ENCODE measurements around the gene IQSEC3. TPM values are rescaled to one million over a fixed set of nuclear protein-coding genes. Genes with fewer than 3 reads are reported as not detected.

IQSEC3 gene
- total RNA-seq, 1 experiment from 2014 or later: 1.7 TPM

DNA sequence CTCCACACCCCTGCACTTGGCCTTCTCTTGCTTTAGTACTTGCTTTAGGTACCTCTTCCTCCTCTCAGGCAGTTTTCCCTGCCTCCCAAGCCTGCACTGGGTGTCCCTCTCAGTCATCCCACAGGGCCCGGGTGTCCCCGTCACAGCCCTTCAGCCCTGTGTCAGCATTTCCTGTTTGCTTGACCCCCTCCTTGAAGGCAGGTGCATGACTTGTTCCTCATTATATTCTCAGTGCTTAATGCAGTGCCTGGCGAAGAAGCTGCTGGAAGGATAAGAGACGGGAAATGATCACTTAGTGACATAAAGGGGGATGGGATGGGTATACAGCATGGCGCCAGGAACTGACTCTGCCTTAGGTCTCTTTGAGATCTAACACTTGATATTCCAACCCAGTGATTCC, 61.5 kb downstream of the IQSEC3 start (continued):
- TF ChIP-seq, protein P1, sequence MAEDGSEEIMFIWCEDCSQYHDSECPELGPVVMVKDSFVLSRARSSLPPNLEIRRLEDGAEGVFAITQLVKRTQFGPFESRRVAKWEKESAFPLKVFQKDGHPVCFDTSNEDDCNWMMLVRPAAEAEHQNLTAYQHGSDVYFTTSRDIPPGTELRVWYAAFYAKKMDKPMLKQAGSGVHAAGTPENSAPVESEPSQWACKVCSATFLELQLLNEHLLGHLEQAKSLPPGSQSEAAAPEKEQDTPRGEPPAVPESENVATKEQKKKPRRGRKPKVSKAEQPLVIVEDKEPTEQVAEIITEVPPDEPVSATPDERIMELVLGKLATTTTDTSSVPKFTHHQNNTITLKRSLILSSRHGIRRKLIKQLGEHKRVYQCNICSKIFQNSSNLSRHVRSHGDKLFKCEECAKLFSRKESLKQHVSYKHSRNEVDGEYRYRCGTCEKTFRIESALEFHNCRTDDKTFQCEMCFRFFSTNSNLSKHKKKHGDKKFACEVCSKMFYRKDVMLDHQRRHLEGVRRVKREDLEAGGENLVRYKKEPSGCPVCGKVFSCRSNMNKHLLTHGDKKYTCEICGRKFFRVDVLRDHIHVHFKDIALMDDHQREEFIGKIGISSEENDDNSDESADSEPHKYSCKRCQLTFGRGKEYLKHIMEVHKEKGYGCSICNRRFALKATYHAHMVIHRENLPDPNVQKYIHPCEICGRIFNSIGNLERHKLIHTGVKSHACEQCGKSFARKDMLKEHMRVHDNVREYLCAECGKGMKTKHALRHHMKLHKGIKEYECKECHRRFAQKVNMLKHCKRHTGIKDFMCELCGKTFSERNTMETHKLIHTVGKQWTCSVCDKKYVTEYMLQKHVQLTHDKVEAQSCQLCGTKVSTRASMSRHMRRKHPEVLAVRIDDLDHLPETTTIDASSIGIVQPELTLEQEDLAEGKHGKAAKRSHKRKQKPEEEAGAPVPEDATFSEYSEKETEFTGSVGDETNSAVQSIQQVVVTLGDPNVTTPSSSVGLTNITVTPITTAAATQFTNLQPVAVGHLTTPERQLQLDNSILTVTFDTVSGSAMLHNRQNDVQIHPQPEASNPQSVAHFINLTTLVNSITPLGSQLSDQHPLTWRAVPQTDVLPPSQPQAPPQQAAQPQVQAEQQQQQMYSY (CRISPR knock-in tag; IDR thresholded peaks at IDR 0.05): no peak
- TF ChIP-seq TEAD4 (CRISPR knock-in tag; IDR thresholded peaks at IDR 0.05) (no peak), GRHL2 (CRISPR knock-in tag; IDR thresholded peaks at IDR 0.05; ENCODE audit: insufficient replicate concordance, severe bottlenecking) (no peak), ZNF416 (CRISPR knock-in tag; IDR thresholded peaks at IDR 0.05) (no peak)

DNA sequence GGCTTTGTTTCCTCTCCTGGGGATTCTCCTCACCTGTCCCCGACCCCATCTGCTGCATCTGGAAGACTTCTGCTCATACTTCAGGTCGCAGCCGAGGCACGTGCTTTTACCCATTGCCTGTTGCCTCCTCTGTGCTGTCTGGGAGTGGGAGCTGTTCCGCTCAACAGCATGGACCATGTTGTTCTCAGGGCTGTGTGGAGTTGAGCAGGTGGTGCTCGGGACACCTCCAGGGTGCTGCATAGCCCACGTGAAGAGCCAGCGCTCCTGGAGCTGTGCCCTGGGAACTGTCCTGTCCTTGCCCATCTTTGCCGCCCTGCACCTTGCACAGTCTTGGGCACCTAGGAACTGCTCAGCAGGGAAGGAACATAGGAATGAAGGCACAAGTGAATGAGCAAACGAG, 62.4 kb downstream of the IQSEC3 start:
- H3K4me1 Mint-ChIP-seq: peaks cover 8% of the 10 kb centered on the region; the same call in 1 of the 2 replicates

More for the DNA sequence above, 62.4 kb downstream of the IQSEC3 start:
- Mint-ChIP-seq H3K27ac (no peak overlapping the region), H3K36me3 (no peaks in the 10 kb centered on the region), H3K9me3 (no peaks in the 10 kb centered on the region), H3K4me3 (no peak overlapping the region), H3K27me3 (ENCODE audit: low read depth) (no peaks in the 10 kb centered on the region; the same call in 1 of the 2 replicates)
- no peak for TF ChIP-seq JUN (CRISPR knock-in tag; IDR thresholded peaks at IDR 0.05)
- no peak for TF ChIP-seq ETV6 (CRISPR knock-in tag; IDR thresholded peaks at IDR 0.05)
- no peak for TF ChIP-seq RORB (CRISPR knock-in tag; IDR thresholded peaks at IDR 0.05)
- TF ChIP-seq CREB1 (CRISPR knock-in tag; IDR thresholded peaks at IDR 0.05): no peak
- TF ChIP-seq CBFB (CRISPR knock-in tag; IDR thresholded peaks at IDR 0.05; ENCODE audit: low read depth): no peak
- TF ChIP-seq ZNF396 (CRISPR knock-in tag; IDR thresholded peaks at IDR 0.05; ENCODE audit: borderline replicate concordance): no peak
- TF ChIP-seq KAT7 (CRISPR knock-in tag; IDR thresholded peaks at IDR 0.05; ENCODE audit: borderline replicate concordance): no peak
- TF ChIP-seq, protein P2, sequence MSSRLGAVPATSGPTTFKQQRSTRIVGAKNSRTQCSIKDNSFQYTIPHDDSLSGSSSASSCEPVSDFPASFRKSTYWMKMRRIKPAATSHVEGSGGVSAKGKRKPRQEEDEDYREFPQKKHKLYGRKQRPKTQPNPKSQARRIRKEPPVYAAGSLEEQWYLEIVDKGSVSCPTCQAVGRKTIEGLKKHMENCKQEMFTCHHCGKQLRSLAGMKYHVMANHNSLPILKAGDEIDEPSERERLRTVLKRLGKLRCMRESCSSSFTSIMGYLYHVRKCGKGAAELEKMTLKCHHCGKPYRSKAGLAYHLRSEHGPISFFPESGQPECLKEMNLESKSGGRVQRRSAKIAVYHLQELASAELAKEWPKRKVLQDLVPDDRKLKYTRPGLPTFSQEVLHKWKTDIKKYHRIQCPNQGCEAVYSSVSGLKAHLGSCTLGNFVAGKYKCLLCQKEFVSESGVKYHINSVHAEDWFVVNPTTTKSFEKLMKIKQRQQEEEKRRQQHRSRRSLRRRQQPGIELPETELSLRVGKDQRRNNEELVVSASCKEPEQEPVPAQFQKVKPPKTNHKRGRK (CRISPR knock-in tag; IDR thresholded peaks at IDR 0.05; ENCODE audit: borderline replicate concordance): no peak
- no peak for TF ChIP-seq NFYB (CRISPR knock-in tag; conservative IDR thresholded peaks at IDR 0.05; ENCODE audit: low read depth)
- no peak for TF ChIP-seq ELF4 (CRISPR knock-in tag; IDR thresholded peaks at IDR 0.05; ENCODE audit: low read depth)
- TF ChIP-seq SMAD3 (CRISPR knock-in tag; IDR thresholded peaks at IDR 0.05; ENCODE audit: borderline replicate concordance): no peak
- TF ChIP-seq, protein P3, sequence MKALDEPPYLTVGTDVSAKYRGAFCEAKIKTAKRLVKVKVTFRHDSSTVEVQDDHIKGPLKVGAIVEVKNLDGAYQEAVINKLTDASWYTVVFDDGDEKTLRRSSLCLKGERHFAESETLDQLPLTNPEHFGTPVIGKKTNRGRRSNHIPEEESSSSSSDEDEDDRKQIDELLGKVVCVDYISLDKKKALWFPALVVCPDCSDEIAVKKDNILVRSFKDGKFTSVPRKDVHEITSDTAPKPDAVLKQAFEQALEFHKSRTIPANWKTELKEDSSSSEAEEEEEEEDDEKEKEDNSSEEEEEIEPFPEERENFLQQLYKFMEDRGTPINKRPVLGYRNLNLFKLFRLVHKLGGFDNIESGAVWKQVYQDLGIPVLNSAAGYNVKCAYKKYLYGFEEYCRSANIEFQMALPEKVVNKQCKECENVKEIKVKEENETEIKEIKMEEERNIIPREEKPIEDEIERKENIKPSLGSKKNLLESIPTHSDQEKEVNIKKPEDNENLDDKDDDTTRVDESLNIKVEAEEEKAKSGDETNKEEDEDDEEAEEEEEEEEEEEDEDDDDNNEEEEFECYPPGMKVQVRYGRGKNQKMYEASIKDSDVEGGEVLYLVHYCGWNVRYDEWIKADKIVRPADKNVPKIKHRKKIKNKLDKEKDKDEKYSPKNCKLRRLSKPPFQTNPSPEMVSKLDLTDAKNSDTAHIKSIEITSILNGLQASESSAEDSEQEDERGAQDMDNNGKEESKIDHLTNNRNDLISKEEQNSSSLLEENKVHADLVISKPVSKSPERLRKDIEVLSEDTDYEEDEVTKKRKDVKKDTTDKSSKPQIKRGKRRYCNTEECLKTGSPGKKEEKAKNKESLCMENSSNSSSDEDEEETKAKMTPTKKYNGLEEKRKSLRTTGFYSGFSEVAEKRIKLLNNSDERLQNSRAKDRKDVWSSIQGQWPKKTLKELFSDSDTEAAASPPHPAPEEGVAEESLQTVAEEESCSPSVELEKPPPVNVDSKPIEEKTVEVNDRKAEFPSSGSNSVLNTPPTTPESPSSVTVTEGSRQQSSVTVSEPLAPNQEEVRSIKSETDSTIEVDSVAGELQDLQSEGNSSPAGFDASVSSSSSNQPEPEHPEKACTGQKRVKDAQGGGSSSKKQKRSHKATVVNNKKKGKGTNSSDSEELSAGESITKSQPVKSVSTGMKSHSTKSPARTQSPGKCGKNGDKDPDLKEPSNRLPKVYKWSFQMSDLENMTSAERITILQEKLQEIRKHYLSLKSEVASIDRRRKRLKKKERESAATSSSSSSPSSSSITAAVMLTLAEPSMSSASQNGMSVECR (CRISPR knock-in tag; IDR thresholded peaks at IDR 0.05; ENCODE audit: borderline replicate concordance): no peak
- TF ChIP-seq, protein P4, sequence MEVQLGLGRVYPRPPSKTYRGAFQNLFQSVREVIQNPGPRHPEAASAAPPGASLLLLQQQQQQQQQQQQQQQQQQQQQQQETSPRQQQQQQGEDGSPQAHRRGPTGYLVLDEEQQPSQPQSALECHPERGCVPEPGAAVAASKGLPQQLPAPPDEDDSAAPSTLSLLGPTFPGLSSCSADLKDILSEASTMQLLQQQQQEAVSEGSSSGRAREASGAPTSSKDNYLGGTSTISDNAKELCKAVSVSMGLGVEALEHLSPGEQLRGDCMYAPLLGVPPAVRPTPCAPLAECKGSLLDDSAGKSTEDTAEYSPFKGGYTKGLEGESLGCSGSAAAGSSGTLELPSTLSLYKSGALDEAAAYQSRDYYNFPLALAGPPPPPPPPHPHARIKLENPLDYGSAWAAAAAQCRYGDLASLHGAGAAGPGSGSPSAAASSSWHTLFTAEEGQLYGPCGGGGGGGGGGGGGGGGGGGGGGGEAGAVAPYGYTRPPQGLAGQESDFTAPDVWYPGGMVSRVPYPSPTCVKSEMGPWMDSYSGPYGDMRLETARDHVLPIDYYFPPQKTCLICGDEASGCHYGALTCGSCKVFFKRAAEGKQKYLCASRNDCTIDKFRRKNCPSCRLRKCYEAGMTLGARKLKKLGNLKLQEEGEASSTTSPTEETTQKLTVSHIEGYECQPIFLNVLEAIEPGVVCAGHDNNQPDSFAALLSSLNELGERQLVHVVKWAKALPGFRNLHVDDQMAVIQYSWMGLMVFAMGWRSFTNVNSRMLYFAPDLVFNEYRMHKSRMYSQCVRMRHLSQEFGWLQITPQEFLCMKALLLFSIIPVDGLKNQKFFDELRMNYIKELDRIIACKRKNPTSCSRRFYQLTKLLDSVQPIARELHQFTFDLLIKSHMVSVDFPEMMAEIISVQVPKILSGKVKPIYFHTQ (CRISPR knock-in tag; IDR thresholded peaks at IDR 0.05): no peak
- TF ChIP-seq ATF1 (CRISPR knock-in tag; IDR thresholded peaks at IDR 0.05): no peak
- TF ChIP-seq TP53 (CRISPR knock-in tag; IDR thresholded peaks at IDR 0.05): no peak
- TF ChIP-seq, protein P5, sequence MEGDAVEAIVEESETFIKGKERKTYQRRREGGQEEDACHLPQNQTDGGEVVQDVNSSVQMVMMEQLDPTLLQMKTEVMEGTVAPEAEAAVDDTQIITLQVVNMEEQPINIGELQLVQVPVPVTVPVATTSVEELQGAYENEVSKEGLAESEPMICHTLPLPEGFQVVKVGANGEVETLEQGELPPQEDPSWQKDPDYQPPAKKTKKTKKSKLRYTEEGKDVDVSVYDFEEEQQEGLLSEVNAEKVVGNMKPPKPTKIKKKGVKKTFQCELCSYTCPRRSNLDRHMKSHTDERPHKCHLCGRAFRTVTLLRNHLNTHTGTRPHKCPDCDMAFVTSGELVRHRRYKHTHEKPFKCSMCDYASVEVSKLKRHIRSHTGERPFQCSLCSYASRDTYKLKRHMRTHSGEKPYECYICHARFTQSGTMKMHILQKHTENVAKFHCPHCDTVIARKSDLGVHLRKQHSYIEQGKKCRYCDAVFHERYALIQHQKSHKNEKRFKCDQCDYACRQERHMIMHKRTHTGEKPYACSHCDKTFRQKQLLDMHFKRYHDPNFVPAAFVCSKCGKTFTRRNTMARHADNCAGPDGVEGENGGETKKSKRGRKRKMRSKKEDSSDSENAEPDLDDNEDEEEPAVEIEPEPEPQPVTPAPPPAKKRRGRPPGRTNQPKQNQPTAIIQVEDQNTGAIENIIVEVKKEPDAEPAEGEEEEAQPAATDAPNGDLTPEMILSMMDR (IDR thresholded peaks at IDR 0.05): no peak
- DNase-seq (ENCODE audit: low spot score) (no peak), ATAC-seq (no peak)
- CTCF ChIA-PET: interaction anchor here (1.0 to 1.4 kb wide), 3 partner anchors 23 to 91 kb away, joined by 3 to 5 read pairs (median 3); no protein-coding TSS in a partner anchor
- POLR2A ChIA-PET: no interaction called here
